Measurements from ENCODE around the gene NPTX2. TPM values are rescaled to one million over a fixed set of nuclear protein-coding genes. Genes with fewer than 3 reads are reported as not detected.

NPTX2 gene
- total and polyA plus RNA-seq, 9 donors = 7.3 to 18.7 (median 9.7) TPM

DNA sequence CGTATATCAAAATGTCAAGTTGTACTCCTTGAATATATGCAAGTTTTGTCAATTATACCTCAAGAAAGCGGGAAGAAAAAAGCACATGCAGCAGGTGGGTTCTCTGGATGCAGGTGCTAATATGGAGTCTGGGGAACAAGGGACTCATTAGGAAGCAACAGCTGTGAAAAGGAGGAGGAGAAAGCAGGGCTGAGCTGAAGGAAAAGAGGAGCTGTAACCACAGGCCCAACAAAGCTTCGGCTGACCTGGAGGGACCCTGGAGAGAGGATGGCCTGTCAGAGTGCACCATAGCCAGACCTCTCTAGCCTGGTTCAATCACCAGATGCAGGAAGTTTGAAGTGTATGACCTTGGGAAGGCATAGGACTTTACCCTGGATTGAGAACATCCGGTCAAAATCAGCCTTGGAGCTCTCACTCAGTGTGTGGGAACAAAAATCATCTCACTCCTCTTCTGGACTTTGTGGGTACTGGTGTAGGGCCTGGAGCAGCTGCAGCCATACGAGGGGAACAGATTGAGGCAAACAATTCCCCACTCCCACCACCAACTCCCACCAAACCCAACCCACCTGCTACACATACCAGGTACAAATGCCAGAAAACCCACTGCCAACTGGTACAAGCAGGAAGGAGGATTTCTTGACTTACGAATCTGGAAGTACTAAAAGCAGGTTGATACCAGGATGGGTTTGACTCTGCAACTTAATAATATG lies 36.7 kb downstream of the NPTX2 start:
- H3K4me1 ChIP-seq (ENCODE audit: control insufficient read depth, insufficient read depth, low read length) = no peaks in the 10 kb centered on the region
- H3K9me3 ChIP-seq (replicated peaks; ENCODE audit: control insufficient read depth, low read depth, low read length) = peaks cover 2% of the 10 kb centered on the region
- no peak overlapping the region for H3K27ac ChIP-seq (ENCODE audit: low read length)
- WGBS (ENCODE audit: insufficient coverage) = 75% methylated on average over 1 of the region's 6 CpGs
- no peaks in the 10 kb centered on the region for H3K27me3 ChIP-seq (ENCODE audit: control insufficient read depth, insufficient read depth, low read length)
- no peak for DNase-seq
- H3K36me3 ChIP-seq (ENCODE audit: control insufficient read depth, insufficient read depth, low read length) = no peaks in the 10 kb centered on the region
- H3K4me3 ChIP-seq (ENCODE audit: low read length) = no peak overlapping the region

DNA sequence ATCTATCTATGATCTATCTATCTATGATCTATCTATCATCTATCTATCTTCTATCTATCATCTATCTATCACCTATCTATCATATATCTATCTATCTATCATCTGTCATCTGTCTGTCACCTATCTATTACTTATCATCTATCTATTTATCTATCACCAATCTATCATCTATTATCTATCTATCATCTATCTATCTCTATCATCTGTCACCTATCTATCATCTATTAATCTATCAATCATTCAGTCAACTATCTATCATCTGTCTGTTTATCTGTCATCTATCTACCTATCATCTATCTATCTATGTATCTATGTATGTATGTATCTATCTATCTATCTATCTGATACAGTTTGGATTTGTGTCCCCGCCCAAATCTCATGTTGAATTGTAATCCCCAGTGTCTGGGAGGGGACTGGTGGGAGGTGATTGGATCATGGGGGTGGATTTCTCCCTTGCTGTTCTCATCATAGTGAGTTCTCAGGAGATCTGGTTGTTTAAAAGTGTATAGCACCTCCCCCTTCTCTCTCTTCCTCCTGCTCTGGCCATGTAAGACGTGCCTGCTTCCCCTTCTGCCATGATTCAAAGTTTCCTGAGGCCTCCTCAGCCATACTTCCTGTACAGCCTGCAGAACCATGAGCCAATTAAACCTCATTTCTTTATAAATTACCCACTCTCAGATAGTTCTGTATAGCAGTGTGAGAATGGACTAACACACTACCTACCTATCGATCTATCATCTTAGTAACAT lies 37.6 kb downstream of the NPTX2 start:
- DNase-seq = no peak
- Histone ChIP-seq H3K4me3 (ENCODE audit: low read length) (no peak overlapping the region), H3K9me3 (replicated peaks; ENCODE audit: control insufficient read depth, low read depth, low read length) (no peaks in the 10 kb centered on the region), H3K27me3 (ENCODE audit: control insufficient read depth, insufficient read depth, low read length) (no peaks in the 10 kb centered on the region), H3K36me3 (ENCODE audit: control insufficient read depth, insufficient read depth, low read length) (no peaks in the 10 kb centered on the region), H3K27ac (ENCODE audit: low read length) (no peak overlapping the region), H3K4me1 (ENCODE audit: control insufficient read depth, insufficient read depth, low read length) (no peaks in the 10 kb centered on the region)
- no CpG with 5 or more reads among the region's 3 CpGs for WGBS (ENCODE audit: insufficient coverage)

DNA sequence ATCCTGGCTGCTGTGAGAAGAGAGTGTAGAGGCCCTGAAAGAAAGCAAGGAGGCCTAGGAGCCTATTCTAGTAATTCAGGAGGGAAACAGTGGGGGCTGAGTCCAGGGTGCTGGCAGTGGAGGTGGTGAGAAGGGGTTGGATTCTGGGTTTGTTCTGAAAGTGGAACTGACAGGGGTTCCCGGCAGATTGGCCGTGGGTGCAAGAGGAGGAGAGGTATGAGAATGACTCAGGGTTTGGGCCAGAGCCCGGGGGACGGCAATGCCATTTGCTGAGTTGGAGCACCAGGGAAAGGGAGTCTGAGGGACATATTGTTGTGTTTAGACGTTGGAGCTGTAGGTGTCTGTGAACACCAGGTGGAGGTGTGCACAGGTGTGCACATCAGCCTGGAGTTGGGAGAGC lies 38.5 kb downstream of the NPTX2 start:
- no peak for DNase-seq
- 89% methylated on average over 5 of the region's 5 CpGs for WGBS (ENCODE audit: insufficient coverage)
- H3K36me3 ChIP-seq (ENCODE audit: control insufficient read depth, insufficient read depth, low read length) = no peaks in the 10 kb centered on the region

DNA sequence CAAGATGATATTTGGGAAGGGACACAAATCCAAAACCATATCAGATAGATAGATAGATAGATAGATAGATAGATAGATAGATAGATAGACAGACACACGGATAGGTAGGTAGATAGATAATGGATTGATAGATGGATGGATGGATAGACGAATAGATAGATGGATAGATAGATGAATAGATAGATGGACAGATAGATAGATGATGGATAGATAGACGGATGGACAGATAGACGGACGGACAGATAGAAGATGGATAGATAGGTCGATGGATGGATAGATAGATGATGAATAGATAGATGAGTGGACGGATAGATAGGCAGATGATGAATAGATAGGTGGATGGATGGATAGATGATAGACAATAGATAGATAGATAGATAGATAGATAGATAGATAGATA lies 39.8 kb downstream of the NPTX2 start:
- H3K4me3 ChIP-seq (ENCODE audit: low read length) = no peak overlapping the region
- H3K27me3 ChIP-seq (ENCODE audit: control insufficient read depth, insufficient read depth, low read length) = no peaks in the 10 kb centered on the region
- no peaks in the 10 kb centered on the region for H3K36me3 ChIP-seq (ENCODE audit: control insufficient read depth, insufficient read depth, low read length)
- DNase-seq = no peak
- no peak overlapping the region for H3K27ac ChIP-seq (ENCODE audit: low read length)
- no peaks in the 10 kb centered on the region for H3K4me1 ChIP-seq (ENCODE audit: control insufficient read depth, insufficient read depth, low read length)
- peaks cover 3% of the 10 kb centered on the region for H3K9me3 ChIP-seq (replicated peaks; ENCODE audit: control insufficient read depth, low read depth, low read length)
- WGBS (ENCODE audit: insufficient coverage) = 99% methylated on average over 7 of the region's 7 CpGs

More for the DNA sequence above, 38.5 kb downstream of the NPTX2 start:
- Histone ChIP-seq H3K27me3 (ENCODE audit: control insufficient read depth, insufficient read depth, low read length) (no peaks in the 10 kb centered on the region), H3K4me3 (ENCODE audit: low read length) (no peak overlapping the region), H3K9me3 (replicated peaks; ENCODE audit: control insufficient read depth, low read depth, low read length) (no peaks in the 10 kb centered on the region), H3K27ac (ENCODE audit: low read length) (no peak overlapping the region), H3K4me1 (ENCODE audit: control insufficient read depth, insufficient read depth, low read length) (no peaks in the 10 kb centered on the region)

DNA sequence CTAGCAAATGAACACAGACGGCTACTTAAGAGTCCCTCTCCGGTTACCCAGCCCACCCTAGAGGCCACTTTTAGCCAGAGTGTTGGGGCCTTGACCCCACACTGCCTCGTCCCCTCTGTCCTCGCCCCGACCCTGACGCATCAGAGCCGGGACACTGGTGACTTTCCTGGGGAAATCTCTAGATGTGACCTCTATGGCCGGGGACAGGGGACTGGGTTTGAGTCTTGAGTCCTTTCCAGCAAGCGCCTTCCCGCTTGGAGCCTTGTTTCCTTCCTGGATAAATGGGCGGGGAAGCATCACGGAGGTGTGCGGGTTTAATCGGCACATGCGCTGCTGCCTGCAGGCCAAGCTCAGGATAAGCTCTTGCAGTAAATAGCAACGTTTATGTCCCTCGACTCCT lies 40.7 kb downstream of the NPTX2 start:
- H3K4me3 ChIP-seq (ENCODE audit: low read length) = no peak overlapping the region
- peaks cover 3% of the 10 kb centered on the region for H3K9me3 ChIP-seq (replicated peaks; ENCODE audit: control insufficient read depth, low read depth, low read length)
- no peak for DNase-seq
- no peaks in the 10 kb centered on the region for H3K27me3 ChIP-seq (ENCODE audit: control insufficient read depth, insufficient read depth, low read length)
- H3K27ac ChIP-seq (ENCODE audit: low read length) = no peak overlapping the region
- no peaks in the 10 kb centered on the region for H3K4me1 ChIP-seq (ENCODE audit: control insufficient read depth, insufficient read depth, low read length)
- whole genome bisulfite sequencing (ENCODE audit: insufficient coverage) = 71% methylated on average over 17 of the region's 17 CpGs
- no peaks in the 10 kb centered on the region for H3K36me3 ChIP-seq (ENCODE audit: control insufficient read depth, insufficient read depth, low read length)

DNA sequence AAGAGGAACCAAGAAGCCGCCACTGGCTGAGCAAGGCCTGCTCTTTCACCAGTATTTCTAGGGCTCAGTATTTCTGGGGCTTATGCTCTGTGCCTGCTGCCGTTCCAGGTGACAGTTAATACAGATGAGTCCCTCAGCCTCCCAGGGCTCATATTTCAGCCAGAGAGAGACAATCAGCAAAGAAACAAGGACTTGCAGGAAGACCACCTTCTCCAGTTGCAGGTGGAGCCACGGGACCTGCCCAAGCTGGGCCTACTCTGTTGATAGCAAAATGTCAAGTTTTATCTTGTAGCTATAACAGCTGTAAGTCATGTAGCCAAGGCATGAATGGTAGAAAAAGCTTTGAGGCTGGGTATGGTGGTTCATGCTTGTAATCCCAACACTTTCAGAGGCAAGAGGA lies 42.7 kb downstream of the NPTX2 start:
- H3K27me3 ChIP-seq (ENCODE audit: control insufficient read depth, insufficient read depth, low read length) = no peaks in the 10 kb centered on the region
- H3K4me1 ChIP-seq (ENCODE audit: control insufficient read depth, insufficient read depth, low read length) = no peaks in the 10 kb centered on the region
- WGBS (ENCODE audit: insufficient coverage) = 70% methylated on average over 1 of the region's 3 CpGs
- no peak for DNase-seq
- peaks cover 3% of the 10 kb centered on the region for H3K9me3 ChIP-seq (replicated peaks; ENCODE audit: control insufficient read depth, low read depth, low read length)
- no peaks in the 10 kb centered on the region for H3K36me3 ChIP-seq (ENCODE audit: control insufficient read depth, insufficient read depth, low read length)
- H3K27ac ChIP-seq (ENCODE audit: low read length) = no peak overlapping the region
- no peak overlapping the region for H3K4me3 ChIP-seq (ENCODE audit: low read length)

DNA sequence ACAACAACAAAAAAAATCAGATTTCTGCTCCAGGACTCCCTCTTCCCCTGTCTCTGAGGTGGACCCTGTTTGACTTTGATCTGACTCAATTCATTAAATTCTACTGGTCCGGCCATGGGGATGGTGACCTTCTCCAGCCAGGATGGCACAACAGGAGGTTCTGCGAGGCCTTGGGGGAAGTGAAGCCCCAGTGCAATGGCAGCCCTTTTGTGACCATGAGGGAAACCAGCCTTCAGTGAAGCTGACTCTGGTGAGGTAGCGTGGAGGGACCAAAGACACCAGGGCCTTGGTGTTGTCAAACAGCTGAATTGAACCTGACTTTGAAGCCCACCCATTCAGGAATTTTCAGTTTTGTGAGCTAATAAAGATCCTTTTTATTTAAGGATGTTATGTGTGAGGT lies 44.5 kb downstream of the NPTX2 start:
- no peak for DNase-seq
- Histone ChIP-seq H3K27ac (ENCODE audit: low read length) (no peak overlapping the region), H3K27me3 (ENCODE audit: control insufficient read depth, insufficient read depth, low read length) (no peaks in the 10 kb centered on the region), H3K36me3 (ENCODE audit: control insufficient read depth, insufficient read depth, low read length) (no peaks in the 10 kb centered on the region), H3K9me3 (replicated peaks; ENCODE audit: control insufficient read depth, low read depth, low read length) (peaks cover 3% of the 10 kb centered on the region), H3K4me3 (ENCODE audit: low read length) (no peak overlapping the region), H3K4me1 (ENCODE audit: control insufficient read depth, insufficient read depth, low read length) (no peaks in the 10 kb centered on the region)
- 87% methylated on average over 2 of the region's 3 CpGs for whole genome bisulfite sequencing (ENCODE audit: insufficient coverage)

DNA sequence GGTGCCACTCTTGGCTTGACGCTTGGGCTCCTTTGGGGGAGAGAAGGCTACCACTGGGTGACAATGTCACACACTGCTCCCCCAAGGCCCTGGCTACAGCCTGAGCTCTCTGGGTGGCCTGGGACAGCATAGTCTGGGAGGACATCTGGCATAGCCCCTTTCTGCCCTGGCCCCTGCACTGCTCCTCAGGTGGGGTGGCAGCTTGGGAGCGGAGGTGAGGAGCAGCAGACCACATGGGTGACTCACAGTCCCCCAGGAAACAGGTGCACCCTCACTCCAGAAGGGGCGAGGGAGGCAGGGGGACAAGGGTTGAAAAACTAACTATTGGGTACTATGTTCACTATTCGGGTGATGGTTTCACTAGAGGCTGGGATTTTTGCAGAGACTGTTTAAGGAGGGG lies 45.2 kb downstream of the NPTX2 start:
- H3K36me3 ChIP-seq (ENCODE audit: control insufficient read depth, insufficient read depth, low read length) = no peaks in the 10 kb centered on the region
- H3K27ac ChIP-seq (ENCODE audit: low read length) = no peak overlapping the region
- DNase-seq = no peak
- no peak overlapping the region for H3K4me3 ChIP-seq (ENCODE audit: low read length)
- H3K27me3 ChIP-seq (ENCODE audit: control insufficient read depth, insufficient read depth, low read length) = no peaks in the 10 kb centered on the region
- peaks cover 3% of the 10 kb centered on the region for H3K9me3 ChIP-seq (replicated peaks; ENCODE audit: control insufficient read depth, low read depth, low read length)
- WGBS (ENCODE audit: insufficient coverage) = 88% methylated on average over 2 of the region's 4 CpGs
- H3K4me1 ChIP-seq (ENCODE audit: control insufficient read depth, insufficient read depth, low read length) = no peaks in the 10 kb centered on the region

DNA sequence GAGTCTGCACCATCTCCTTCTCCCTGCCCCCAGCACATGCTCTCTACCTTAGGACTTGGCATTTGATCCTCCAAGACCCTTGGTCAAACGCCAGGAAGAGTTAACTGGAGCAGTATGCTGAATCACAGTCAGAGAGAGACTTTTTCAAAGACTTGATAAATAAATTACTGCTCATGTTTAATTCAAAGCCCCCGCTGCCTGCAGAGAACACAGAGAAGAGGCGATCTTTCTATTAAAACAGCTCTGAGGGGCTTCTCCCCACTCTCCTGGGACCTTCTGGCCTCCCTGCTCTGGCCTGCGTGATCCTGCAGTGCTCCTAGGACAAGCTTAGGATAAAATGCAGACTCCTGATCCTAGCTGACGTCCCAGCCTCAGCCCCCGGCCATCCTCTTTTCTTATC lies 47.8 kb downstream of the NPTX2 start:
- no peaks in the 10 kb centered on the region for H3K27me3 ChIP-seq (ENCODE audit: control insufficient read depth, insufficient read depth, low read length)
- peaks cover 18% of the 10 kb centered on the region for H3K4me1 ChIP-seq (ENCODE audit: control insufficient read depth, insufficient read depth, low read length)
- no peak overlapping the region for H3K27ac ChIP-seq (ENCODE audit: low read length)
- WGBS (ENCODE audit: insufficient coverage) = 83% methylated on average over 4 of the region's 6 CpGs
- H3K9me3 ChIP-seq (replicated peaks; ENCODE audit: control insufficient read depth, low read depth, low read length) = peaks cover 3% of the 10 kb centered on the region
- no peak overlapping the region for H3K4me3 ChIP-seq (ENCODE audit: low read length)
- no peak for DNase-seq
- no peaks in the 10 kb centered on the region for H3K36me3 ChIP-seq (ENCODE audit: control insufficient read depth, insufficient read depth, low read length)

DNA sequence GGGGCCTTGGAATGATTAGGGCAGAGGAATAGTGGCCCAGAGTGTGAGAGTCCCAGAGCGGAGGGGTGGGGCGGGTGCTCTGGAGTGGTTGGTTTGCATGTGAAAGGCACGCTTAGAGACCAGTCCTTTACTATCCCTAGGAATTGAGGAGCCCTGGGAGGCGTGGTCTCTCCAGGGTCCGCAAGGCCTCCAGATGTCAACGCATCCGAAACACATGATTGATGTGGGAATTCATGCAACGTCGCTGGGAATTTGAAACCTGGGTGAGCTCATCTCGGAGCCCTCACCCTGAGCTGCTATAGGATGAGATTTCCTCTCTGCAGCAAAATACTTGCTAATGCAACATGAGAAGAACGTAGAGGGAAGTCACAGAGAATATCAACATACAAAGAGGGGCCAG lies 51.2 kb downstream of the NPTX2 start:
- WGBS (ENCODE audit: insufficient coverage) = 2% methylated on average over 7 of the region's 11 CpGs
- DNase-seq = peak; percentile 82

More for the DNA sequence above, 51.2 kb downstream of the NPTX2 start:
- Histone ChIP-seq H3K4me1 (ENCODE audit: control insufficient read depth, insufficient read depth, low read length) (peaks cover 20% of the 10 kb centered on the region), H3K4me3 (ENCODE audit: low read length) (no peak overlapping the region), H3K9me3 (replicated peaks; ENCODE audit: control insufficient read depth, low read depth, low read length) (peaks cover 5% of the 10 kb centered on the region), H3K27me3 (ENCODE audit: control insufficient read depth, insufficient read depth, low read length) (no peaks in the 10 kb centered on the region), H3K27ac (ENCODE audit: low read length) (peak overlapping the region; percentile 13), H3K36me3 (ENCODE audit: control insufficient read depth, insufficient read depth, low read length) (no peaks in the 10 kb centered on the region)
